Embryonic facial prominence (tissue), 1 donor: Measurements from ENCODE around the gene IGF2R.

Experiments used
- DNase-seq: peaks from one replicate; pipeline ENCODE4 v3.0.0-alpha.2; 2016; ENCODE audit errors: extremely low spot score

The IGF2R gene

DNA sequence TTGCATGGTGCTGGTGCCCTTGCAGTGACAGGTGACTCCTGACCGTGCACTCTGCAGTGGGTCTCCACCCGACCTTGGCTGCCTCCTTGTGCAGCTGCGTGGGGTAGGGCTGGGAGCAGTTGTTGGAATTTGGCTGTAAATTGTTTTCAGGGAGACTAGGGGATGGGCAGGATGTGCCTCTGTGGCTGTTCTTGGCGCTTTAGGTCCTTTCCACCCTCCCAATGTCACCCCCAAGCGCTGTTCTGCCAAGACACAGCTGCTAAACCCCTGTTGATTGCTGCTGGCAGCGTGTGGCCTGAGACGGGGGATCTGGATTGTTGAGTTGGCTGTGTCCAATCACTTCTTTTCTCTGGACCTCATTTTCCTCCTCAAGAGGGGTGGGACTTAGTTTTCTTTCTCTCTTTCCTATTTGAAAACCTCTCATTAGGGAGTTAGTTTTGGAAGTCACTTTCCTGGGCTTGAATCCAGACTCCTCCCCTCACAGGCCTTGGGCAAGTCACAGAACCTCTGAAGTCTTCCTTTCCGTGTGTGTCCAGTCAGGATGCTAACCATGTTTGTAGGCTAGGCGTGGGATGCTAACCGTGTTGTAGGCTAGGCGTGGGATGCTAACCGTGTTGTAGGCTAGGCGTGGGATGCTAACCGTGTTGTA, 8.5 kb downstream of the IGF2R start:
- no peak for DNase-seq

DNA sequence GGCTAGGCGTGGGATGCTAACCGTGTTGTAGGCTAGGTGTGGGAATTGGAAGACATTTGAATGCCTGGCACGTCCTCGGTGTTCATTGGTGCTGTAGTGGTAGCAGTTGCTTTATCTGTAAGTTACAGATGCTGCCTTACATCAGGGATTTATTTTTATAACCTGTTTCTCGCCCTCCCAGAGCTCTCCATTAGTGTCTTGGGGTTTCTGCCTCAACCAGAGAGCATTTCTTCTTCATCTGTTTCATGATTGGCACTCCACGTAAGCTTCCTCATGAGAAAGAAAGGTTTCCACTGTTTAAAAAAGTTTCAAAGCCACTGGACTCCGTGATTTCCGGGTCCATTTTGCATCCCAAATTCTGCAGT, 9.0 kb downstream of the IGF2R start:
- no peak for DNase-seq

DNA sequence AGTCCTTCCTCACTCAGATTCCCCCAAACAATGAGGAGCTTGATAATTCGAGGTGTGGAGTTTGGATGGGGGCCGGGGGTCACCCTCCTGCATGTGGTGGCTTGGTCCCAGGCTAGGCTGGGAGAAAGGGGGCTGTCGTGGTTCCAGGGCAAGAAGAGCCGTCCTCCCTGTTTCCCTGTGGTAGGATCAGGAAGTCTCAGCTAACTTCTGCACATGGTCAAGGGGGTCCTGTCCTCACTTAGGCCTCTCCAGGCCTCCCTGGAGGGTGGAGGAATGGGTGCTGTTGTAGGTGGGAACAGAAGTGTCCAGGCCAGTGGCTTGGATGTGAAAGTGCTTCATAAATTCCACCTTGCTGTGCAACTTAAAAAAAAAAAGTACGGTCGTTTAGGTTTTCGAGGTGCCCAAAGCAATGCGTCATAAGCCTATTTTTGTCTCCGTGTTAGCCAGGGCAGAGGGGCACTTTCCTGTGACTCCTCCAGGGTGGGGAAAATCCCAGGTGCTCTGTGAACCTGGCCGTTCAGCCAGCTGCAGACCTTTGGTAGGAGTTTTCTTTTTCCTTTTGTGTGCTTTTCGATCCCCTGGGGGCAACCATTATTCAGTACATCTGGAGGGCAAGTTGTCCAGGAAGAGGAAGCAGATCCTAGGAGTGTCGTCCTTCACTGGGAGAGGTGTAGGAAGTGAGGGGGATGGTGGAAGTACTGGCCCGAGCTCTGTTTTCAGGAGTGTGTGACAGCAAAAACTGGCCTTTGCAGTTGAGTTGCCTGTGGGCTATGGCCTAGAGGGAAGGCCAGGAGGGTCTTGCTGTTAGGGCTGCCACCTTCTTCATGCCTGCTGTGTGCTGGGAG, 9.6 kb downstream of the IGF2R start:
- no peak for DNase-seq

DNA sequence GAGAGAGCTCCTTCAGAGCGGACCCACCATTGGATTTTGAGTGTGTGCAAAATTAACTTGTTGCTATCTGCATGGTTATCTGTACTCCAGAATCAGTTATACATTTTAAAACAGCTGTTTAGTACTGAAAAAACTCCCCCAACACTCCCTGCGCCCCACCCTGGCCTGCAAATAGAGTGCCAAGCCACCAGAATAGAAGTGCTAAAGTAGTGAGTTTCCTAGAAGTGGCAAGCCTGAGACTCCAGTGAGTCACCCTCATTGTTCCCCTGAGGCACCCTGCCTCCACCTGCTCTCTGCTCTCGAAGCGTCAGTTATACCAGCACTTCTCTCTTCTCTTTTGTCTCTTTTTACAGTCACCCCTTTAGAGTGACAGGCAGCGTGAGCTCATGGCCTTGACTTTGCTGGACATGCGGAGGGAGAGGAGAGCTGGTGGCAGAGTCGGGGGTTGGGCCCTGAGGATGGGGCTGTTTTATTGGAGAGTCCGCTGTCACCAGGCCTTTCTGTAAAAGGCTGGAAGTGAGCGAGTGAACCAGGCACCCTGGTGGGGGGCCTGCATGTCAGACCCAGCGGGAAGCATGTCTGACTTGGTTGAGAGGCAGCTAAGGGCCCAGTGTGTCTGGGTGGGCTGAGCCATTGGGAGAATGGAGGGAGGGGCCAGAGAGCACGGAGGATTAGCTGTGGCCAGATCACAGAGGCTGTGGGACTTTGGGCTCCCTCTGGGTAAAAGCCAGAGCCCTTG, 10.4 kb downstream of the IGF2R start:
- no peak for DNase-seq

DNA sequence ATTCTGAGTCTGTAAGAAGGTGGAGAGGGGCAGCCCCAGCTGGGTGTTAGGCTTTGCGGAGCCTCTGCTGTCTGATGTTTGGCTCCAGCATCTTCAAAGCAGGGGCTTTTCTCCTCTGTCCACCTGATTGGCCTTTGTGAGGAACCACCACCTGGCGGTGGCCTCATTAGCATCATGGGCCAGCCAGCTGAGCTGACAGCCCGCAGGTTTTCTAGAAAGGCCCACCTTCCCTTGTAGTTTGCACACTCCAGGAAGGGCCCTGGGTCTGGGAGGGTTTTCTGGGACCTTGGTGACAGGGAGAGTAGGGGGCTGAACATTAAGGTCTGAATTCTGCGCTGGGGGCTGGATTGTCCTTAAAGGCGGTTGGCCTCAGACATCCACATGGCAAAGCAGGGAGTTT, 11.6 kb downstream of the IGF2R start:
- no peak for DNase-seq

DNA sequence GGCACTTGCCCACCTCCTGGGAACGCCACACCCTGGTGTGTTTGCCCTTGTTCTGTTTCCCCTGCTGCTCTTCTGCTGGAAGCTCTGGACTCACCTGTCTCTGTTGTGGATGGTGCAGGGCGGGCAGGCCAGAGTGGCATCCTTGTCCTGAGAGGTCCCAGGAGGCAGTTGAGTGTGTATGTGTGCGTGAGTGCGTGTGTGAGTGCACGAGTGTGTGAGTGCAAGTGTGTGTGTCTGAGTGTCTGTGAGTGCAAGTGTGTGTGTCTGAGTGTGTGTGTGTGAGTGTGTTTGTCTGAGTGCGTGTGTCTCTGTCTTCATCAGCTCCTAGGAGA, 12.2 kb downstream of the IGF2R start:
- no peak for DNase-seq

DNA sequence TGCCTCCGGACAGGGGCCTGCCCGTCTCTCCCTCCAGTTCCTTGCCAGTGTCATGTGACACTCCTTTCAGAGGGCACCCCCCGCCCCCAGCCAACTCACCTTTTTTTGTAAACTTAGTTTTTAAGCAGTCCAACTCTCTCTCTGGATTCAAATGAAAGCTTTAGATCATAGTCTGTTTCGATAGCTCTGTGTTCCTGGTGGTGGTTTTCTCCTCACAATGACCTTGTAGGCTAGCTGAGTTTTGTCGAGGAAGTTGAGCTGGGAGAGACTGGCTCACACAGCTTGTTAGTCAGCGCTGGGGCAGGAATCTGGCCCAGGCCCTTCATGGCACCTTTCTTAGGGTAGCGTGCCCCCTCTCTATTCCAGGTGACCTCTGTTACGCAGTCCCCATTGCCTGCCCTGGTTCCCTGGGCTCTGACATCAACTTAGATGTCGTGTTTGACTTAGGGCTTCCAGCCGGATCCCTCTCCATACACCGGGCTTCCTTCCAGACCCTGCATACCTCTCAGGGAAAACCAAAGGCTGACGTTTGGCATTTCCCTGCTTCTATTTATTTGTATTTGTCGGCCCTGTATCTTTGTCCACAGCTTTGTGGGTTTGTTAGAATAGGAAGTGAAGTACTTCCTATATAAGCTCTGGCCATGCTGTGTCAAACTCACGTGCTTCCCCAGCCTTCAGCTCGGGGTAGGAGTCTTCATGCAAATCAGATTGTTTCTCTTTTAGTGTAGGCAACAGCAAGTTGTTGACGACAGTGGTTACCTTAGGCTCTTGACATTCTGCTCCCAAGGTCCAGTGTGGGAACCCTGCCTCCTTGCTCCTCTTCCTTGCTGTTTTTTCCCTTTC, 12.7 kb downstream of the IGF2R start:
- no peak for DNase-seq

DNA sequence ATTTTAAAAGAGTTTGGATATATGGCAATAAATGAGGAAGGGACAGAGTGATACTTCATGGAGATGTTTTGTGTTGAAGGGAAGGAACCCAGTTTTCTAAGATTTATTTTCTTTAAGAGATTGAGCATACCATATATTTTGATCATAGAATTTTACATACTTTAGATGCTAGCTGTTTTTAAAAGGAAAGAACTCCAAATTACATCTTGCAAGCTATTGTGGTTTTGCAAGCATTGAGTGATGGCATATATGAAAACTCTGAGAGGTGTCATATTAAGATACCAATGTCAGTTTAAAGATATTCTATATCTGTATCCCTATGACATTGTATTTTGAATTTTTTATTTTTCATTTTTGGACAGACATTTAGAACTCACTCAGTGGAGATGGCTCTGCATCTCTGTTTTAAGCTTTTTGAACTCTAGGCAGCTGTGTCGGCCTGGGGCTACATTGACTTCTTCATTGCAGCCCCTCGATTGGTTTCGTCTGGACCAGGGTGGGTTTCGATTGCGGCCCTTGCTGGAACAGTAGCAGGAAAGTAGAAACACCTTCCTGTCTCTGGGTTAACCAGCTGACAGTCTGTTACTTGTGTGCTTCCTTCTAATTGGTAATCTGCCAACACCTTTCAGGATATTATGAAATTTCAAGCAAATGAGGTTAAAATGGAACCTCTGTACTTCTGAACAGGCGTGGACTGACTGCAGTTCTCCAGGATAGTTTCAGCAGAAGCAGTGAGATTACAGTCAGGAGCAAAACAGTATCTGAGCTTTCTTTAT, 14.0 kb downstream of the IGF2R start:
- DNase-seq: no peak

DNA sequence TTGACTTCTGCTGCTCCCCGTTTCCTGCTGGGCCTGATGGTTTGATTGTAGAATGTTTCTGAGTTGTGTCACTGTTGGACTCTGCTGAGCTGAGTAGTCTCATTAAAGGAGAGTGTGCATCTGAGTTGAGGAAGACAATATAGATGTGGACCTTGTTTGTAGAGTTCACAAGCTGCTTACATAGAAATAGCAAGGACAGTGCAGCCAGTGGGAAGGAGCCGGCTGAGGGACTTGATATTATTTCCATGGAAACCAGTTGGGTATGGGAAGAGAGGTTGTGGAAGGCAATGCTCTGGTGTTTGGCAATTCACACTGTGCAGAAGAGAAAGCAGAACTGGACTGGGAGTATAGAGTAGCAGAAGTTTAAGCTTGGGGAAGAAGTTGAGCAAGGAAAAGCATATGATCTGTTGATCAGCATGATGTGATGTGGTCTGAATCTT, 14.8 kb downstream of the IGF2R start:
- no peak for DNase-seq

DNA sequence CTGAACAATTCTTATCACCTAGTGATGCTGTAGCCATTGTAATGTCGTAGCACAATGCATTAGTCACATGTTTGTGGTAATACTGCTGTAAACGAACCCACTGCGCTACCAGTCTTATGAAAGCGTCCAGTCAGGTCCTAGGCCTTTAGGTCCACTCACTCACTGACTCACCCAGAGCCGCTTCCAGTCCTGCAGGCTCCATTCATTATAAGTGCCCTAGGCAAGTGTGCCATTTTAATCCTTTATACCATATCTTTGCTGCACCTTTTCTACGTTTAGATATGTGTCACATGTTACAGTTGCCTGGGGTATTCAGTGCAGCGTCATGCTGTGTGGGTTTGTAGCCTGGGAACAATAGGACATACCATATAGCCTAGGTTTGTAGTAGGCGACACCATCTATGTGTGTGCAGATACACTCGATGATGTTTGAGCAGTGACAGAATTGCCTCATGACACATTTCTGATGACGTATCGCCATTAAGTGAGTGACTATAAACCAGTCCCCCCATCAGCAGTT, 15.4 kb downstream of the IGF2R start:
- no peak for DNase-seq

DNA sequence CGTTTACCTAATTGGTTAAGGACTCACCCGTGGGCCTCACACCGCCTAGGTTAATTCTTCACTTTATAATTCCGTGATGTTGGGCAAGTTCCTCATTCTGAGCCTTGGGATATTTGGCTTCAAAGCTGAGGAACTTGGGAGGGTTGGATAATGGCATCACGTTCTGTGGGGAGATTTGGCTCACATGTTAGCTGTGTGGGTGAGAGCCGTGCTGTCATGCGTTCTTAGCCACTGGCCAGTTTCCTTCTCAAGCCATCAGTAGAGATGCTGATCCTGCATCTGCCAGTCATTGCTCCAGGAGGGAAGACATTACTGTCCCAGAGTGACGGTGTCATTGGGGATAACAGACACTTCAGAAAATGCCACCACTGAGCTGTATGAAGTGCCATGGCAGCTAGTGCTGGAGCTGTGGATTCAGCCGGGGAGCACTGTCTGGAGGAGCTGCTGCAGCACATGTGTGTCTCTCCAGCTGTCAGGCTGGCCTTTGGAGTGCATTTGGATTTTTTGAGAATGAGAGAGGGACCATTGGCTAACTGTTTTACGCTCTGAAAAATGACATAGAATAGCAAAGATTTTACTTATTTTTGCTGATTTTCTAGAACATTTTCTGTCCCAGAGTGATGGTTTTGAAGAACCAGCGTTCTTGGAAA, 16.5 kb downstream of the IGF2R start:
- no peak for DNase-seq

DNA sequence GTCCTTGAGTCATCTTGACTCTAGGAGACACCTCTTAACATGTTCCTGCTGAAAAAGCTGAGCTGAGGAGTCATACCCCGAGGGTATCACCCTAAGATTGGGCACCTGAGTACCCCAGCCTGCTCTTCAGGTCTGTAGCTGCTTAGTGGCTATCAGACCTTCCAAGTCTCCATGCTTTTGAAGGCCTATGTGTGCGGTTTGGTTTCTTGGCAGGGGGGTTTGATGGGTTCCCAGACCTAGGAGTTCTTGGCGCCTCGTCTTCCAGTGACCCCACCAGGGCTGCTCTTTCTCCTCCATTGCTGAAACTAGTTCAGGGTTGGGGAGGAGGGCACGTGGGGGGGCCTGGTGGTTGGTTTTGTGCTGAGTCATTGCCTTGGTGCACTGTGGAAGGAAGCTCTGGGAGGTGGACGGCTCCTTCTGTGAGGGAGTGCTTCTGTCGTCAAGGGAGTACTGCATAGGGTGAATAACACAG, 20.1 kb downstream of the IGF2R start:
- no peak for DNase-seq

DNA sequence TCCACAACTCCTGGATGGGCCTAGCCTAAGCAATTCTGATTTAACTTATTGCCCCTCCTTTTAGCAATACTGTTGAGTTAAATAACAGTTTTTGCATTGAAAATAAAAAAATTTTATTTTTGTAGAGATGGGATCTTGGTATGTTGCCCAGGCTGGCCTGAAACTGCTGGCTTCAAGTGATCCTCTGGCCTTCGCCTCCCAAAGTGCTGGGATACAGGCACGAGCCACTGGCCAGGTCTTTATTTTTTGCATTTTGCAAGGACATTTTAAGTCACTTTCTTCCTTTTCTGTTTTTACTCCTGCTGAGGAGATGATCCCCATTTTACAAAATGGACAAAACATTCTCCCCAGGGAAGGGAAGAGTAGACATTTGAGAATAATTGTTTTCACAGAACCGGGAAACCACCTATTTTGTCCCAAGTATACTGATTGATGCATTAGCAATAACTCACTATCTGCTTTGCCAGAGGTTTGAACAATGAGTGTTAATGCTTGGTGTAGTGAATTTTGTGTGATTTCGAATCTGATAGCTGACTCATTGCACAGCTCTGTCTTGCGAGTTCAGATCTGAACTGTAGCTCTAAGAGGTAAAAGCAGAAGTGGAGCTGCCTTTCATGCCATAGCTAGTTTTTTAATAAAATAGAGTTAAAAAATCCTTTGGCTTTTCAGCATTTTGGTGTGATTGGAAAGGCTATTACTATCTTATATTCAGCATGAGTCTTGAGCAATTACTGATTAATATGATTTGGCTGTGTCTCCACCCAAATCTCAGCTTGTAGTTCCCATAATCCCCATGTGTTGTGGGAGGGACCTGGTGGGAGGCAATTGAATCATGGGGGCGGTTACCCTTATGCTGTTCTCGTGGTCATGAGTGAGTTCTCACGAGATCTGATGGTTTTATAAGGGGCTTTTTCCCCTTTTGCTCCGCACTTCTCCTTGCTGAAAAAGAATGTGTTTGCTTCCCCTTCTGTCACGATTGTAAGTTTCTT, 20.9 kb downstream of the IGF2R start:
- DNase-seq: no peak

DNA sequence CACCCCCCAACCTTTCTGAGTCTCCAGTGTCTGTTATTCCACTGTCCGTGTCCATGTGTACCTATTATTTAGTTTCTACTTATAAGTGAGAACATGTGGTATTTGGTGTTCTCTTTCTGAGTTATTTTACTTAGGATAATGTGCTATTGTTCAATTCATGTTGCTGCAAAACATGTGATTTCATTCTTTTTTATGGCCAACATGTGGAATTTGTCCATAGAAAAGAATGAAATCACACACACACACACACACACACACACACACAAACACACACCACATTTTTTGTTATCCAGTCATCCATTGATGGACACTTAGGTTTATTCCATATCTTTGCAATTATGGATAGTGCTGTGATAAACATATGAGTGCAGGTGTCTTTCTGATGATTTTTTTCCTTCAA, 23.5 kb downstream of the IGF2R start:
- DNase-seq: no peak

DNA sequence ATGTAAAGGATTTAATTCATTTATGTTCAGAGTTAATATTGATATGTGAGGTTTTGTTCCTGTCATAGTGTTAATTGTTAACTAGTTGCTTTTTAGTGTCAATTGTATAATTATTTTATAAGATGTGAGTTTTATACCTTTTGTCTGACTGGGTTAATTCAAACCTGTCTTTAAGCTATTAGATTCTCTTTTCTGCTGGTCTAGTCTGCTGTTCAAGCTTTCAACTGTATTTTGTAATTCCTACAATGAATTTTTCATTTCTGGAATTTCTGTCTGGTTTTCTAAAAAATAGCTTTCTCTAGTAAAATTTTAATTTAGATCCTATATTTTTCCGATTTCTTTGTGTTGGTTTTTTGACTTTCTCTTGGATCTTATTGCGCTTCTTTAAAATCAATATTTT, 26.5 kb downstream of the IGF2R start:
- no peak for DNase-seq

DNA sequence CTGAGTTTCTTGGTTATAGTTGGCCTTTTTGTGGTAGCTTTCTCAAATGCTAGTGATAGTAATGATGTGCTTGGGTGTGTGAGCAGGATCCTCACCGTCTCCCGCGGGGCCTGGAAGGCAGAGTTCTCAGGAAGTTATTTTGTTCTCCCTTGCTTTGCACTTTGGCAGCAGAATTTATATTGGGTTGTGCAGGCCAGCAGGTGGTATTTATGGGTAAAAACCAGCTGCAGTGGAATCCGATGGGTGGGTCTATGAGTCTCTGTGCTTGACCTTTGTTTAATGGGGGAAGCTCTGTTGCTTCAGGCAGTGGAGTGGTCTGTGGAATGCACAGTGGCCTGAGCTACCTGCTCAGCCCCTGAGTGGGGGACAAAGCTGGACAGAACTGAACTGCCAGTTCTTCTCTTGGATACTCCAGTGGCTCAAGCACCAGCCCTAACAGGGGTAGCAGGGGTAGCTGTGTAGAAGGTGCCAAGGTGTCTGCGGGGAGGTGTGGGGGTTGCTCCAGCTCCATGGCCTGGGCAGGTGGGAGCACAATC, 27.3 kb downstream of the IGF2R start:
- DNase-seq: no peak

DNA sequence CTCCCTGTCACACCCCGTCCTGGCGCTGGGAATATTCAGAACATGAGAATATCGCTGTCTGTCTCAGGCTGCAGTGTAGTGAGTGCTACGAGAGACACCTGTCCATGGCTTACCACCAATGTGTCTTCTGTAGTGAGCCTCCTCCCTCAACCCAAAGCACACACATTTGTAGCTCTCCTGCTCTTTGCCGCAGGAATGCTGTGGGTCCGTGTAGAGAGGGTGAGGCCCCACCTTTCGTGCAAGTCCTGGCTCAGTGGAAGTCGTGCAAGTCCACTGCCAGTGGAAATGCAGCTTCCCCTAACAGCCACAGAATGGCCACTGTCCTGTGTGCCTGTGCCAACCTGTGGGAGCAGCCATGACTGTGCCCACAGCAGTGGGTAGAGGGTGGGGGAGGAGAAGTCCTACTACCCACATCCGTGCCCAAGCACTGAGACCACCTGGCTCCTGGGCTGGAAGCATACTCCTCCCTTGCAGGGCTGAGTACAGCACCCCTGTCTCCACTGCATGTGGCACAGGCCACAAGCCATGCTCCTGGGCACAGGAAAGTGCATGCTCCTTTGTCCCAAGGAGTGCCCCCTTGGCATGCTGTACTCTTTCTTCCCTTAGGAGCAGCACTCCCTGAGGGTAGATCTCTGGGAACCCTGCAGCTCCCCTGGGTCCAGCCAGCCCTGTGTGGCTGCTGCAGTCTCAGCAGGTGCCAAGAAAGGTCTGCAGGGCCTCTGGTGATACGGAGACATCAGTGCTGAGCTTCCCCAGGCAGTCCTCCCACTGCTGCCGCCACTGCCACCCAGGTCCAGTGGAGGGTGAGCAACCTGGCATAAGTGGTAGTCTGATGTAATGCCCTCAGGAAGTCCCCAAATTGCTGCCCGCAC, 28.0 kb downstream of the IGF2R start:
- DNase-seq: no peak
